Effector memory CD8-positive, alpha-beta T cell (primary cell): ENCODE measurements around the gene ALOX15.
"Not testable (repeated sequence)": the region's sequence is repeated elsewhere in the genome, so short reads cannot be mapped to it uniquely, and the experiment has no call there.

ENCODE experiments used
- ATAC-seq: fragments of 150-1000 bp; cut with Tn5 transposase; replicated peaks from 2 replicates; pipeline ENCODE4 v1.10.0; 2021; ENCODE audit warnings: mild to moderate bottlenecking, moderate library complexity
- DNase-seq, 3 experiments: peaks; one replicate each; pipeline ENCODE4 v3.0.0; 2021
- H3K27ac Mint-ChIP-seq, 2 donors: one replicate each; pipeline ENCODE4 v1.8.0; 2022; ENCODE audit warnings: mild to moderate bottlenecking in 2 of 2, mixed read lengths in 2 of 2, moderate library complexity in 2 of 2
- H3K27me3 Mint-ChIP-seq, 2 donors: one replicate each; pipeline ENCODE4 v1.8.0; 2022; ENCODE audit warnings: mixed read lengths in 2 of 2
- H3K36me3 Mint-ChIP-seq: one replicate; pipeline ENCODE4 v1.8.0; 2022; ENCODE audit warnings: mild to moderate bottlenecking, moderate library complexity, mixed read lengths; ENCODE audit not compliant: insufficient read depth
- H3K4me1 Mint-ChIP-seq, 2 donors: one replicate each; pipeline ENCODE4 v1.8.0; 2022; ENCODE audit warnings: low read depth in 2 of 2, mixed read lengths in 2 of 2
- H3K4me3 Mint-ChIP-seq, 2 donors: one replicate each; pipeline ENCODE4 v1.8.0; 2022; ENCODE audit warnings: mild to moderate bottlenecking in 2 of 2, mixed read lengths in 2 of 2, moderate library complexity in 2 of 2
- H3K9me3 Mint-ChIP-seq, 2 donors: one replicate each; pipeline ENCODE4 v1.8.0; 2022; ENCODE audit warnings: mixed read lengths in 2 of 2

The ALOX15 gene

DNA sequence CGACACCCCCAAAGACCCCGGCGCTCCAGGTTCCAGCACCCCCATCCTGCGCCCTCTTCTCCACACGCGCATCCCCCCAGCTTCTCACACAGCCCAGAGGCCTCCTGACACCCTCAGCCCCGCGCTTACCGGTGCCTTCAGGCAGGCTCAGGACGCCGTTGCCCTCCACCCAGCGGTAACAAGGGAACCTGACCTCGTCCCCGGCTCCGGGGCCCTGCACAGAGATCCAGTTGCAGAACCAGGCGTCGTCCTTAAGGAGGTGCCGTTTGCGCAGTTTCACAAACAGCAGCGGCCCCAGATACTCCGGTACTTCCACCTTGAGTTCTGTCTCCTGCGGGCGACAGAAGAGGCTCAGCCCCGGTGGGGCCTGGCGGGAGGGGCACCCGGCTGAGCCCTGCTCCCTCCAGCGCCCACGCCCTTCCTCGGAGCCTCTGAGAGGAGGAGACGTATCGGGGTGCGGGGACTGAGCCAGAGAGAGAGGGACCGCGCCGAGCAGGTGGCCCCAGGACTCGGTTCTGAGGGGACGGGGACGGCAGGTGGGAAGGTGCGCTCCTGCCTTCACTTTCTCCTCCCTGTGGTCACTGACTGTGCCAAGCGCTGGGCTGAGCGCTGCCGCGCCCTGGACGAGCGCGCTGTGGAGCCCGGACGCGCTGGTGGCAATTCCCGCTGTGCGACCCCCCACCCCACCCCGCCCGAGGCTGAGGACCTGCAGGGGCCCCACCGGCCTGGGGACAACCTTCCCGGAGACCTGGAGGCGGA is 2.0 kb downstream of the ALOX15 start:
- Mint-ChIP-seq H3K4me3 (peak overlapping the region; percentile 40 to 46), H3K4me1 (peaks cover 6 to 18% of the 10 kb centered on the region in 2 donors), H3K27me3 (peaks cover 85 to 94% of the 10 kb centered on the region in 2 donors)
- not testable (repeated sequence) for H3K27ac Mint-ChIP-seq, H3K9me3 Mint-ChIP-seq, H3K36me3 Mint-ChIP-seq
- DNase-seq (peak in 1 of 3 experiments; percentile 4), ATAC-seq (peak; percentile 76)

DNA sequence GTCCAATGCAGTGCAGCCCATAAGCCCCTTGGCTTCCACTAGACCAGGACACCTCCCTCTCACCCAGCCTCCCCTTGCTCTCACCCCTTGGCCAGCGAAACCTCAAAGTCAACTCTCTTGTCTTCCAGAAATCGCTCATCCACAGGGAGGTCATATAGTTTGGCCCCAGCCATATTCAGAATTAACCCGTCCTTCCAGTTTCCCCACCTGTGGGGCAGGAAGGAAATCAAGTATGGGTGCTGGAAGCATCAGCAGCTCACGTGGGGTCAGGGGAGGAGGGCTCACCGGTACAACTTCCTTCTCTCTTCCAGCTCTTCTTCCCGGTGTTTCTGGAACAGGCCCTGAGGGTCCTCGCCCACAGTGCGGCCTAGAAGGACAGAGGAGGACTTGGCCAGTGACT is 2.7 kb downstream of the ALOX15 start:
- not testable (repeated sequence) for ATAC-seq, H3K27ac Mint-ChIP-seq, H3K9me3 Mint-ChIP-seq, H3K36me3 Mint-ChIP-seq, DNase-seq
- peak overlapping the region; percentile 40 to 46 for H3K4me3 Mint-ChIP-seq
- peaks cover 6 to 18% of the 10 kb centered on the region in 2 donors for H3K4me1 Mint-ChIP-seq
- peaks cover 84 to 94% of the 10 kb centered on the region in 2 donors for H3K27me3 Mint-ChIP-seq

DNA sequence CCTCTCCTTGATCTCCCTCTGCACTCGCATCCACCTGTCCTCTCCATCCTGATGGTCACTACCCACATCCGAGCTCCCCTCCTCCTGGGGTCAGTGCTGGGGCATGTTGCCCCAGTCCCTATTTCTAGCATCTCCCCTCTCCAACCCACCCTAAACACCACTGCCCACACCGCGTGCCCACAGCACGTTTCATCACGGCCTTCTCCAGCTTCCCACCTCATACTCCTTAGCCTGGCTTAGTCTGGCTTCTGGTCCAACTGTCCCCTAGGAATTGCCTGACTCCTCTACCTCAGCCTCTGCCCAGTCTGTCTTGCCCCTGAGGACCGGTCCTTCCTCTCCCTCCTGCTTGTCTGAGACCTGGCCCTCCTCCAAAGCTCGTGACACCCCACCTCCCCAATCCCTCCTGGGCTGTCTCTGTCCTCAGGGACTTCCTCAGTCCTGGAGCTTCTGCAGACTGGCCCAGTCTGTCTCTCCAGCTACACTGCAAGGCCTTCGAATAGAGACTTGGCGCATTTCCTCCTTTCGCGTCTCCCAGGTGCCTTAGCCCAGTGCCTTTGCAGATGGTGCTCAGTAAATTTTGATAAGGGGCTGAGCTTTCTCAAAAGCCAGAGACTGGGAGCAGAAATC is 4.9 kb downstream of the ALOX15 start:
- H3K27me3 Mint-ChIP-seq = peaks cover 63 to 93% of the 10 kb centered on the region in 2 donors
- no peak overlapping the region for H3K4me3 Mint-ChIP-seq

DNA sequence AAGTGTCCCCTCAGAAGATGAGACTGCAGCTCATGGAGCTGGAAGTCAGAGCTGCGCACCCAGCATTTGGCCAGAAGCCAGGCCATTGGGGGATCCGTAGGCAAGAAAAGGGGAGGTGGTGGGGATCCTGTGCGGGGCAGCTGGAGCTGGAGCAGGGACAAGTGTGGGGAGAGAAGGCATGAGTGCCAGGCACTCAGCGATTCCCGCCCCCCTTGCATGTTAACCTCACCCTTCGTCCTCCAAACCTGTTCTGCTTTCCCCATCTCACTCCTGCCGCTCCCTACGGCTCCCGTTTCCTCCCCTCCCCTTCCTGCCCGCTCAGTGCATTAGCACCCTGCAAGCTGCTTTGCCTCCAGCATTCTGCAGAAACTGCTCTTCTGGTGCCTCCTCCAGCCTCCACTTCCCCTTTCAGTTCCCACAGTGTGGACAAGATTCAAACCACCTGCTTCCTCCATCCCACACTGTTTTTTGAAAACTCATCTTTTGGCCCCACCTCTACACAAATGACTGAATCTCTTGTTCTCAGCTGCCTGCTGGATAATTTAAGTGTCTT is 5.6 kb downstream of the ALOX15 start:
- H3K27me3 Mint-ChIP-seq = peaks cover 60 to 92% of the 10 kb centered on the region in 2 donors
- ATAC-seq = no peak
- peaks cover 6 to 13% of the 10 kb centered on the region in 2 donors for H3K4me1 Mint-ChIP-seq
- no peak overlapping the region for H3K27ac Mint-ChIP-seq
- DNase-seq = no peak
- no peaks in the 10 kb centered on the region for H3K9me3 Mint-ChIP-seq
- H3K4me3 Mint-ChIP-seq = no peak overlapping the region
- H3K36me3 Mint-ChIP-seq = no peaks in the 10 kb centered on the region

More for the DNA sequence above, 4.9 kb downstream of the ALOX15 start:
- H3K9me3 Mint-ChIP-seq = no peaks in the 10 kb centered on the region
- ATAC-seq (no peak), DNase-seq (no peak)
- peaks cover 6 to 15% of the 10 kb centered on the region in 2 donors for H3K4me1 Mint-ChIP-seq
- no peak overlapping the region for H3K27ac Mint-ChIP-seq
- H3K36me3 Mint-ChIP-seq = no peaks in the 10 kb centered on the region

DNA sequence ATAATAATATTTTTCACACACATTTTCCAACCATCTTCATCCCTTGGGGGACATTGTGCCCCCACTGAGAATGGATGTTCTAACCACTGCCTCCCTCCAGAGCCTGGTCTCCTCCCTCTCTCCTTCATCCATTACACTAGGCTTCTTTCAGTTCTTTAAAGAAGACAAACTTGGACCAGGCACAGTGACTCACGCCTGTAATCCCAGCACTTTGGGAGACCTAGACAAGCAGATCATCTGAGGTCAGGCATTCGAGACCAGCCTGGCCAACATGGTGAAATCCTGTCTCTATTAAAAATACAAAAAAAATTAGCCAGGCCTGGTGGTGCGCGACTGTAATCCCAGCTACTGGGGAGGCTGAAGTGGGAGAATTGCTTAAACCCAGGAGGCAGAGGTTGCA is 6.5 kb downstream of the ALOX15 start:
- H3K4me1 Mint-ChIP-seq = peaks cover 6 to 13% of the 10 kb centered on the region in 2 donors
- H3K4me3 Mint-ChIP-seq = no peak overlapping the region
- no peaks in the 10 kb centered on the region for H3K36me3 Mint-ChIP-seq
- H3K9me3 Mint-ChIP-seq = no peaks in the 10 kb centered on the region
- ATAC-seq = no peak
- H3K27ac Mint-ChIP-seq = no peak overlapping the region
- peaks cover 58 to 86% of the 10 kb centered on the region in 2 donors for H3K27me3 Mint-ChIP-seq
- DNase-seq = no peak

DNA sequence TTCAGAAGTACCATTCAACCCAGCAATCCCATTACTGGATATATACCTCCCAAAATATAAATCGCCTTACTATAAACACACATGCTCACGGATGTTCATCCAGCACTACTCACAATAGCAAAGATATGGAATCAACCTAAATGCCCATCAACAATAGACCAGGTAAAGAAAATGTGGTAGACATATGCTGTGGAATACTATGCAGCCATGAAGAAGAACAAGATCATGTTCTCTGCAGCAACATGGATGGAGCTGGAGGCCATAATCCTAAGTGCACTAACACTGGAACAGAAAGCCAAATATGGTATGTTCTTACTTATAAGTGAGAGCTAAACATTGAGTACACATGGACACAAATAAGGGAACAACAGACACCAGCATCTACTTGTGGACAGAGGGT is 7.8 kb downstream of the ALOX15 start:
- H3K36me3 Mint-ChIP-seq = no peaks in the 10 kb centered on the region
- no peaks in the 10 kb centered on the region for H3K9me3 Mint-ChIP-seq
- no peak overlapping the region for H3K27ac Mint-ChIP-seq
- H3K4me3 Mint-ChIP-seq = no peak overlapping the region
- peaks cover 0 to 6% of the 10 kb centered on the region in 2 donors for H3K4me1 Mint-ChIP-seq
- ATAC-seq (no peak), DNase-seq (no peak)
- peaks cover 50 to 75% of the 10 kb centered on the region in 2 donors for H3K27me3 Mint-ChIP-seq

DNA sequence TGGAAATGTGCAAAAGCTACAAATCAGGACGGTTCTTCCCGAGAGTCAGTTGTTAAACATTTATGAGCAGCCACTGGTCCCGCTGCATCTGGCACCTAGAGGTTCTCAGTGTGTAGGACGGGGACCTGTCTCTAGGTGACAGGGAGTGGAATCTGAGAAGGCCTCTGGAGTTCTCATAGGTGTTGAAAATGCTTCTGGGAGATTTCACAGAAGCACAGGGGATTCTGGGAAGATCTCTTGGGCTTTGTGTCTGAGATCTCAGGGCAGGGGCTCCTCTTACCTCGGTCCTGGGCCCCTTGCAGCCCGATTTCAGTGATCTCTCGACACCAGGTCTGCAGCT is 8.9 kb downstream of the ALOX15 start:
- no peak for ATAC-seq
- H3K27ac Mint-ChIP-seq = no peak overlapping the region

DNA sequence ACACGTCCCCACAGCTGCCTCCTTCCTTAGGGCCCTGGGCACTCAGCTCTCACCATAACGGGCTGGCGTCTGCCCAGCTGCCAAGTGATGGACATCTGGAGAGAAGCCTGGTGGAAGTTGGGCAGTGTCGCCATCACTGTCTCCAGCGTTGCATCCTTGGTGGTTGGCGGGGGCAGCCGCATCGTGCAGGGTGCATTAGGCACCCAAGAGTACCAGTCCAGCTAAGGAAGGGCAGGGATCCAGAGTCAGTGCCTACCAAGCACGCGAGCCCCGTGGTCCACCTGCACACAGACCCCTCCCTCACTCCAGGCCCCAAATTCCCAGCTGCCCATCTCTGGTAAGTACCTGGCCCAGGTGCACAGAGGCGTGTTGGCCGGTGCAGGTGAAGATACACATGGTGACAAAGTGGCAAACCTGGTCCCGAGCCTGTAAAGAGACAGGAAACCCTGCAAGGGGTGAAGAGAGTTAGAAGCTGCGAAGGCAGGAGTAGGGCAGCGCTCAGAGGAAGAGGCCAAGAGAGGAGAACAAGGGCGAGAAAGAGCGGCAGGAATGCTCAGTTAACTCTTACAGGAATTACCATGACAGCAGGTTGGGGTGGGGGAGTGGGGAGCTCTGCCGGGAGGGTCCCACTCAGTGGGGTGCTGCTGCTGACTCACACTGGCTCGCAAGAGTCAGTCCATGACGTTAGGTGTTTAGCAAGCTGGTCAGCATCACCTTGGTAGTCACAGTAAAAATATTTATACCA is 9.5 kb downstream of the ALOX15 start:
- no peaks in the 10 kb centered on the region for H3K36me3 Mint-ChIP-seq
- peaks cover 0 to 6% of the 10 kb centered on the region in 2 donors for H3K4me1 Mint-ChIP-seq
- no peak overlapping the region for H3K4me3 Mint-ChIP-seq
- no peaks in the 10 kb centered on the region for H3K9me3 Mint-ChIP-seq
- H3K27ac Mint-ChIP-seq = no peak overlapping the region
- no peak for ATAC-seq
- peaks cover 40 to 64% of the 10 kb centered on the region in 2 donors for H3K27me3 Mint-ChIP-seq
- DNase-seq = no peak

More for the DNA sequence above, 8.9 kb downstream of the ALOX15 start:
- no peaks in the 10 kb centered on the region for H3K9me3 Mint-ChIP-seq
- H3K27me3 Mint-ChIP-seq = peaks cover 40 to 64% of the 10 kb centered on the region in 2 donors
- H3K4me3 Mint-ChIP-seq = no peak overlapping the region
- H3K36me3 Mint-ChIP-seq = no peaks in the 10 kb centered on the region
- H3K4me1 Mint-ChIP-seq = peaks cover 0 to 6% of the 10 kb centered on the region in 2 donors
- no peak for DNase-seq

DNA sequence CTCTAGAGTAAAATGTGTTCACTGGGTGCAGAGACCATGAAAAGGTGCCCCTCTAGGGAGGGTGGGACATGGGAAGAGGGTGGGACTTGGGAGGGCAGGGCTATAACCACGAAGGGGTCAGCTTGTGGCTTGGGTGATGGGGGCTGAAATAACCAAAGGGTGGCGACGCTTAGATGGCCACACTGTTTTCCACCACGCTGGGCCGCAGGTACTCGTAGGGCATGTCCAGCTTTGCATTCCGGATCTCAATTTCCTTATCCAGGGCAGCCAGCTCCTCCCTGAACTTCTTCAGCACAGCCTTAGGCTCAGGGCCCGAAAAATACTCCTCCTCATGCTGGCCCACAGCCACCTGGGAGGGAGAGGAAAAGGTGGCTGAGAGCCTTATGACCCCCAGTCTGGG is 10.0 kb downstream of the ALOX15 start:
- no peaks in the 10 kb centered on the region for H3K9me3 Mint-ChIP-seq
- DNase-seq (no peak), ATAC-seq (no peak)
- no peak overlapping the region for H3K27ac Mint-ChIP-seq
- H3K27me3 Mint-ChIP-seq = peaks cover 38 to 64% of the 10 kb centered on the region in 2 donors
- H3K4me1 Mint-ChIP-seq = peaks cover 0 to 6% of the 10 kb centered on the region in 2 donors
- H3K36me3 Mint-ChIP-seq = no peaks in the 10 kb centered on the region
- H3K4me3 Mint-ChIP-seq = no peak overlapping the region

DNA sequence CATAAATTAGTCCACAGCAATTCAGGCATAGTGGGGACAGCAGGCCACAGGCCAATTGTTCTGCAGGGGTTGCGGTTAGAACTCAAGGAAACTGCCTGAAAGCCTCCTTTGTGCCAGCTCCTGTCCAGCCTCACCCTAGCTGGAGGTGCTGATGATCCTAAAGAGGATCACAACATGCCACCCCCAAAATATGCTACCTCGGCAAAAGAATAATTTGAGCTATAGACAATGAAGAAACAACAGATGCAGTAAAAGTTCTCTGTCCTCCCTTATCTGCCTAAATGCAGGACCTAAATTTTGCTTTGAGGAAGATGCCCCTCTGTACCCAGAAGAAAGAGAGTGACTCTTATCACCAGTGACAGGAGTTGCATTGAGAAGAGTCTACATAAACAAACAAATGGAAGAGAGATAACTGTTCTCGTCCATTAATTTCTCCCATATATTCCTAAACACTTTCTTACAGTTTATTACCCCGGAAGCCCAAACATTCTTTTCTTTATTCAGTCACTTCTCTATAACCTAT is 14.7 kb downstream of the ALOX15 start:
- no peak for ATAC-seq
- Mint-ChIP-seq H3K36me3 (no peaks in the 10 kb centered on the region), H3K27me3 (peaks cover 14 to 26% of the 10 kb centered on the region in 2 donors), H3K9me3 (no peaks in the 10 kb centered on the region), H3K4me3 (no peak overlapping the region), H3K4me1 (peaks cover 3 to 4% of the 10 kb centered on the region in 2 donors), H3K27ac (no peak overlapping the region)
- DNase-seq = no peak

DNA sequence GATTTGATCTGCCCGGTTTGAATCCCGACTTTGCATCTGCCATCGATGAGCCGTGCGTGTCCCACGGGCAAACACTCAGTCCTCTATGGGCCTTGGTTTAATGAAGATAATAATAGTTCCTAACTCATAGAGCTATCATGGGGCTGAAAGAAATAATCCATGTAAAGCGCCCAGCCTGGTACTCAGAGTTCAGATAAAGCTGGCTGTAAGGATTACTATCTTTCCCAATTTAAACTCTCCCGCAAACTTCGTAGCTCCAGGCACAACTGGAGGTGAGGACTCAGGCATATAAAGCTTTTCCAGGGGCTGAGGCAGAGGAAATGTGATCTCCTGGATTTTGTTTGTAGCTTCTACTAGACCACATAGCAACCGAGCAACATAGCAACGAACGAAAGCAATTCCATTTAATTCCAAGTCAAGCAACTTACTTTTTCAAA is 16.3 kb downstream of the ALOX15 start:
- H3K4me3 Mint-ChIP-seq = no peak overlapping the region
- no peak for DNase-seq
- H3K9me3 Mint-ChIP-seq = no peaks in the 10 kb centered on the region
- H3K27ac Mint-ChIP-seq = no peak overlapping the region
- H3K36me3 Mint-ChIP-seq = no peaks in the 10 kb centered on the region
- H3K4me1 Mint-ChIP-seq = peaks cover 3 to 4% of the 10 kb centered on the region in 2 donors
- ATAC-seq = no peak
- peaks cover 9 to 18% of the 10 kb centered on the region in 2 donors for H3K27me3 Mint-ChIP-seq

DNA sequence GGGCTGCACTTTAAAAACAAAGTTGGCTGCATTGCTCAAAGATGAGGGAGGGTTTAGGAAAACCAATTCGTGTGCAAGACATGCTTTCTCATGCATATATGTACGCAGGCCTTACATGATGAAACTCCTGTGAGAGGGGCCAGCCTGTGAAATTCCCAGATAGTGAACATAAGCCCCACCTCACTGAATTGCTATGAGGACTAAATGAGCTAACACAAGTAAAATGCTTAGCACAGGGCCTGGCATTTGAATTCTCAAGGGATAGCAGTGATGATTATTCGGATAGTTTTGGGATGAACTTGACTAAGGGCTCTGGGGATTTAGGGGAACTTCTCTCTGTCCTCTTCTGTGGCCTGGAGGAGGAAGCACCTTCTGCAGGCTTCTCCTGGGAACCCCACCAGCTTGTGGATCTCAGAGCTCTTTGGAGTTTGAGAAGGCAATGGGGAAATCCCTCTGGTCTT is 17.0 kb downstream of the ALOX15 start:
- not testable (repeated sequence) for H3K9me3 Mint-ChIP-seq, H3K4me3 Mint-ChIP-seq, H3K27ac Mint-ChIP-seq, H3K36me3 Mint-ChIP-seq, ATAC-seq, DNase-seq, H3K4me1 Mint-ChIP-seq
- peaks cover 9 to 18% of the 10 kb centered on the region in 2 donors for H3K27me3 Mint-ChIP-seq

DNA sequence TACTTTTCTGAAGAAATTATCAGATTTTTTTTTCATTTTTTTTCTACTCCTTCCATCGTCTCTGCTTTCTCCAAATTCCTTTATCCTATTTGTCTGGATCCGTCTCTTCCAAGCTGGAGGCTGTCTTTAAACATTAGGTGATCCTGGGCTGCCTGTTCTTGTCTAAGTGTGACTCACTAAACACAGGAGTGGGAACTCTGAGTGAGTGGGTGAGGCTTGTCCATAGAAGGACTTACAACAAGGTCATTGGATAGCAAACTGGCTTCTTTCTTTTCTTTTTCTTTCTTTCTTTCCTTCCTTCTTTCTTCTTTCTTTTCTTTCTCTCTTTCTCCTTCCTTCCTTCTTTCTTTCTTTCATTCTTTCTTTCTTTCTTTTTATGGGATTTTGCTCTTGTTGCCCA is 18.2 kb downstream of the ALOX15 start:
- peaks cover 3 to 4% of the 10 kb centered on the region in 2 donors for H3K4me1 Mint-ChIP-seq
- no peak overlapping the region for H3K27ac Mint-ChIP-seq
- no peak for DNase-seq
- peaks cover 10 to 19% of the 10 kb centered on the region in 2 donors for H3K27me3 Mint-ChIP-seq
- ATAC-seq = no peak
- H3K9me3 Mint-ChIP-seq = no peaks in the 10 kb centered on the region
- H3K4me3 Mint-ChIP-seq = no peak overlapping the region
- no peaks in the 10 kb centered on the region for H3K36me3 Mint-ChIP-seq
